ENCODE data around the gene CPED1.
"Not testable (repeated sequence)": the region's sequence is repeated elsewhere in the genome, so short reads cannot be mapped to it uniquely, and the experiment has no call there.

Gene CPED1

GRCh38 chr7:121054925-121055324 lies 66.4 kb downstream of the CPED1 start:
- Histone ChIP-seq H3K27me3 (ENCODE audit: insufficient read depth, low read length) (no peaks in the 10 kb centered on the region), H3K4me1 (ENCODE audit: control insufficient read depth, insufficient read depth, low read length, unreplicated experiment) (peaks cover 10% of the 10 kb centered on the region), H2AFZ (ENCODE audit: low read length, unreplicated experiment) (no peak overlapping the region), H3K4me3 (ENCODE audit: low read depth, low read length) (no peak overlapping the region), H3K79me2 (ENCODE audit: control insufficient read depth, insufficient read depth, low read length, unreplicated experiment) (no peaks in the 10 kb centered on the region), H3K27ac (ENCODE audit: low read depth, low read length) (no peak overlapping the region), H3K36me3 (ENCODE audit: insufficient read depth, low read length) (0 out of 2 replicates have a peak, but pooled peaks cover 5% of the 10 kb centered on the region)

DNA sequence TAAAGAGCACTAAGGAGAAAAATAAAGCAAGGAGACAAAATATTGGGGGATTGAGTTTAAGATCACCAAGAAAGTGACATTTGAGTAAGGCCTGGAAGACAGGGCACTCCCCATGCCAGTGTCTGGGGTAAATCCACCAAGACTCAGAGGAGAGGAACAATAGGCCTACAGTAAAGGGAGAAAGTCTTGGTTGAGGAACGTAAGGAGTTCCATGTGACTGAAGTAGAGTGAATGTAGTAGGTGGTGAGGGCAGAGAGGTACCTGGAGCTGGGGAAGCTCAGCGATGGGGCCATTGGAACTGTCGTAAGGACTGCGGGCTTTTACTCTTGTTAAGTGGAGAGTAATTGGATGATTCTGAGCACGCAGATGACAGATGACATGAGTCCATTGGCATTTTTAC lies 69.4 kb downstream of the CPED1 start:
- Histone ChIP-seq H2AFZ (ENCODE audit: low read length, unreplicated experiment) (no peak overlapping the region), H3K4me1 (ENCODE audit: control insufficient read depth, insufficient read depth, low read length, unreplicated experiment) (peaks cover 7% of the 10 kb centered on the region), H3K36me3 (ENCODE audit: insufficient read depth, low read length) (no peaks in the 10 kb centered on the region), H3K79me2 (ENCODE audit: control insufficient read depth, insufficient read depth, low read length, unreplicated experiment) (no peaks in the 10 kb centered on the region), H3K27me3 (ENCODE audit: insufficient read depth, low read length) (no peaks in the 10 kb centered on the region), H3K4me3 (ENCODE audit: low read depth, low read length) (no peak overlapping the region), H3K27ac (ENCODE audit: low read depth, low read length) (no peak overlapping the region)

GRCh38 chr7:121058975-121059374 lies 70.5 kb downstream of the CPED1 start:
- Histone ChIP-seq H3K4me3 (ENCODE audit: low read depth, low read length) (no peak overlapping the region), H3K27ac (ENCODE audit: low read depth, low read length) (no peak overlapping the region), H3K79me2 (ENCODE audit: control insufficient read depth, insufficient read depth, low read length, unreplicated experiment) (no peaks in the 10 kb centered on the region), H3K4me1 (ENCODE audit: control insufficient read depth, insufficient read depth, low read length, unreplicated experiment) (peaks cover 7% of the 10 kb centered on the region), H3K27me3 (ENCODE audit: insufficient read depth, low read length) (no peaks in the 10 kb centered on the region), H3K36me3 (ENCODE audit: insufficient read depth, low read length) (no peaks in the 10 kb centered on the region), H2AFZ (ENCODE audit: low read length, unreplicated experiment) (no peak overlapping the region)

DNA sequence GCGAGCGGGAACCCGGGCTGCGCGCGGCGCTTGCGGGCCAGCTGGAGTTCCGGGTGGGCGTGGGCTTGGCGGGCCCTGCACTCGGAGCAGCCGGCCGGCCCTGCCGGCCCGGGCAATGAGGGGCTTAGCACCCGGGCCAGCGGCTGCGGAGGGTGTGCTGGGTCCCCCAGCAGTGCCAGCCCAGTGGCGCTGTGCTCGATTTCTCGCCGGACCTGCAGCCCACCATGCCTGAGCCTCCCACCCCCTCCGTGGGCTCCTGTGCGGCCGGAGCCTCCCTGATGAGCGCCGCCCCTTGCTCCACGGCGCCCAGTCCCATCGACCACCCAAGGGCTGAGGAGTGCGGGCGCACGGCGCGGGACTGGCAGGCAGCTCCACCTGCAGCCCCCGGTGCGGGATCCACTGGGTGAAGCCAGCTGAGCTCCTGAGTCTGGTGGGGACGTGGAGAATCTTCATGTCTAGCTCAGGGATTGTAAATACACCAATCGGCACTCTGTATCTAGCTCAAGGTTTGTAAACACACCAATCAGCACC lies 71.5 kb downstream of the CPED1 start:
- not testable (repeated sequence) for H3K27ac ChIP-seq (ENCODE audit: low read depth, low read length); H3K27me3 ChIP-seq (ENCODE audit: insufficient read depth, low read length); H3K36me3 ChIP-seq (ENCODE audit: insufficient read depth, low read length); H3K79me2 ChIP-seq (ENCODE audit: control insufficient read depth, insufficient read depth, low read length, unreplicated experiment); H3K4me3 ChIP-seq (ENCODE audit: low read depth, low read length); H3K4me1 ChIP-seq (ENCODE audit: control insufficient read depth, insufficient read depth, low read length, unreplicated experiment); H2AFZ ChIP-seq (ENCODE audit: low read length, unreplicated experiment)

GRCh38 chr7:121061677-121062582 lies 73.4 kb downstream of the CPED1 start:
- H3K27me3 ChIP-seq (ENCODE audit: insufficient read depth, low read length): no peaks in the 10 kb centered on the region
- H3K36me3 ChIP-seq (ENCODE audit: insufficient read depth, low read length): no peaks in the 10 kb centered on the region
- no peak overlapping the region for H3K27ac ChIP-seq (ENCODE audit: low read depth, low read length)
- H2AFZ ChIP-seq (ENCODE audit: low read length, unreplicated experiment): no peak overlapping the region
- H3K4me1 ChIP-seq (ENCODE audit: control insufficient read depth, insufficient read depth, low read length, unreplicated experiment): no peaks in the 10 kb centered on the region
- H3K4me3 ChIP-seq (ENCODE audit: low read depth, low read length): no peak overlapping the region
- H3K79me2 ChIP-seq (ENCODE audit: control insufficient read depth, insufficient read depth, low read length, unreplicated experiment): no peaks in the 10 kb centered on the region

DNA sequence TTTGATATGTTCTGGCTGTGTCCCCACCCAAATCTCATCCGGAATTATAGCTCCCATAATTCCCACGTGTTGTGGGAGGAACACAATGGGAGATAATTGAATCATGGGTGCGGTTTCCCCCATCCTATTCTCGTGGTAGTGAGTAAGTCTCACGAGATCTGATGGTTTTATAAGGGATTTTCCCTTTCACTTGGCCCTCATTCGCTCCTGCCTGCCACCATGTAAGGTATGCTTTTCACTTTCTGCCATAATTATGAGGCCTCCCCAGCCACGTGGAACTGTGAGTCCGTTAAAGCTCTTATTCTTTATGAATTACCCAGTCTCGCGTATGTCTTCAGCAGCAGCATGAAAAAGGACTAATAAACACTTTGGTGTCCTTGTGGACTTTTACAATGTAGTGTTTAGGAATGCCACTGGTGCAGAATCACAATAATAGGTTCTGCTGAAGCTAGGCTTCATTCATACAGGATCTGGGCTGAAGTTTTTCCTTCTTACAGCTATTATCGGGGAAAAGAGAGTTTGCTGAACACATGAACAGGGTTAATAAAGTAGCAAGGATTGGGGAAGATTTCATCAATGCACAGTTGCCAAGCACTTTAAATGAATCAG lies 74.3 kb downstream of the CPED1 start:
- no peaks in the 10 kb centered on the region for H3K4me1 ChIP-seq (ENCODE audit: control insufficient read depth, insufficient read depth, low read length, unreplicated experiment)
- H3K27me3 ChIP-seq (ENCODE audit: insufficient read depth, low read length): no peaks in the 10 kb centered on the region
- H3K79me2 ChIP-seq (ENCODE audit: control insufficient read depth, insufficient read depth, low read length, unreplicated experiment): no peaks in the 10 kb centered on the region
- no peak overlapping the region for H3K4me3 ChIP-seq (ENCODE audit: low read depth, low read length)
- no peak overlapping the region for H2AFZ ChIP-seq (ENCODE audit: low read length, unreplicated experiment)
- no peak overlapping the region for H3K27ac ChIP-seq (ENCODE audit: low read depth, low read length)
- no peaks in the 10 kb centered on the region for H3K36me3 ChIP-seq (ENCODE audit: insufficient read depth, low read length)

- H3K79me2 ChIP-seq (ENCODE audit: control insufficient read depth, insufficient read depth, low read length, unreplicated experiment); H3K36me3 ChIP-seq (ENCODE audit: insufficient read depth, low read length): not testable (repeated sequence)
These were observed 79.2 kb downstream of the CPED1 start for GRCh38 chr7:121067717-121068116.

DNA sequence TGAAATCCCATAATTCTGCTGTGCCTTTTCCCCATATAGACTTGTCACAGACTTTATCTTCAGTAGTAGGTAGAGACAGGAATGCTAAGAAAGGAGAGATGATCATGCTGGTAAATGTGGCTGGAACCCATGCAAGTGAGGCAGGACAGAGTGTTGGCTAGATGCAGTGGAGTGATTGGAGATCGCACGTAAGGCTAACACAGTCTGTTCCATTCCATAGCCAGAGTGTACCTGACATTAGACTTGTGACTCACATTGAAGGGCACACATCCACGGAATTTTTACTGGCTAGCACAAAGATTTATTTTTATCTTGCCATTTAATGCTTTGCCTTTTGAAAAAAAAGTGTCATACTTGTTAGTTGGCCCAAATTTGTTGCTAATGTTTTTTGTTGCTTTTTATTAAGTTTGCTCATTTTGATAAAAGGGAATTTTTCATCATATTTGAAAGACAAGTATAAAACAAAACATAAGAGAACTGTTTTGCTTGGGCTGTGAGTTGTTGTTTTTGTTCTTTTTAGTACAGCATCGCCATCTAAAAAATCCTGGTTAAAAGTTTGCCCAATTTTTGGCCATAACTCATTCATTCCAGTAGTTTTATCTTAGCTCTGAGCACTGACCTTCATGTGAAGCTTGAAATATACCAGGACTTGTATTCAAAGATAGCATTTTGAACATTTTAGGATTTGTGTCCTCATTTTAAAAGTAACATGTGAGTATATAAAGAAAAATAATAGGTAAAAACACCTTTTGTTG lies 81.0 kb downstream of the CPED1 start:
- Histone ChIP-seq H3K4me3 (ENCODE audit: low read depth, low read length) (no peak overlapping the region), H3K79me2 (ENCODE audit: control insufficient read depth, insufficient read depth, low read length, unreplicated experiment) (no peaks in the 10 kb centered on the region), H3K27ac (ENCODE audit: low read depth, low read length) (no peak overlapping the region), H3K36me3 (ENCODE audit: insufficient read depth, low read length) (no peaks in the 10 kb centered on the region), H3K27me3 (ENCODE audit: insufficient read depth, low read length) (no peaks in the 10 kb centered on the region), H3K4me1 (ENCODE audit: control insufficient read depth, insufficient read depth, low read length, unreplicated experiment) (peaks cover 14% of the 10 kb centered on the region), H2AFZ (ENCODE audit: low read length, unreplicated experiment) (no peak overlapping the region)

More at GRCh38 chr7:121067717-121068116, 79.2 kb downstream of the CPED1 start:
- not testable (repeated sequence) for H3K4me3 ChIP-seq (ENCODE audit: low read depth, low read length); H2AFZ ChIP-seq (ENCODE audit: low read length, unreplicated experiment); H3K27me3 ChIP-seq (ENCODE audit: insufficient read depth, low read length); H3K27ac ChIP-seq (ENCODE audit: low read depth, low read length)
- H3K4me1 ChIP-seq (ENCODE audit: control insufficient read depth, insufficient read depth, low read length, unreplicated experiment): peaks cover 10% of the 10 kb centered on the region

DNA sequence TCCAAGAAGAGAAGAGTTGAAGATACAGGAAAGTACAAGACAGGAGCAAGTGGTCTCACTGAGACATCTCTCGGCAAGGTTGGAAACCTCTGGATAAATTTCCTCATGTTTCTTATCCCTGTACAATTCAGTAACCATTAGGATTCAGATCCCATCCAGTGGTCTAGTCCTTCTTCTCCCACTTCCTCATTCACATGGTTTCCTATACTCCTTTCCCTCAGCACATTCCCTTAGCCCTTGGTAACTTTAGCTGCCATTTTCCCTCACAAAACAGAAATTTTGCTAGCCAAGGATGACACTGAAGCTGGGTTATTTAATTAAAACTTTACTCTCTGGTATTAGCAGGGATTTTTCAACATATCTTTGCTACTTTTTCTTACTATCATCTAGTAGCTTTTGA lies 82.6 kb downstream of the CPED1 start:
- Histone ChIP-seq H3K4me3 (ENCODE audit: low read depth, low read length) (no peak overlapping the region), H3K27me3 (ENCODE audit: insufficient read depth, low read length) (no peaks in the 10 kb centered on the region), H3K79me2 (ENCODE audit: control insufficient read depth, insufficient read depth, low read length, unreplicated experiment) (no peaks in the 10 kb centered on the region), H3K27ac (ENCODE audit: low read depth, low read length) (no peak overlapping the region), H2AFZ (ENCODE audit: low read length, unreplicated experiment) (no peak overlapping the region), H3K4me1 (ENCODE audit: control insufficient read depth, insufficient read depth, low read length, unreplicated experiment) (peaks cover 17% of the 10 kb centered on the region), H3K36me3 (ENCODE audit: insufficient read depth, low read length) (no peaks in the 10 kb centered on the region)

DNA sequence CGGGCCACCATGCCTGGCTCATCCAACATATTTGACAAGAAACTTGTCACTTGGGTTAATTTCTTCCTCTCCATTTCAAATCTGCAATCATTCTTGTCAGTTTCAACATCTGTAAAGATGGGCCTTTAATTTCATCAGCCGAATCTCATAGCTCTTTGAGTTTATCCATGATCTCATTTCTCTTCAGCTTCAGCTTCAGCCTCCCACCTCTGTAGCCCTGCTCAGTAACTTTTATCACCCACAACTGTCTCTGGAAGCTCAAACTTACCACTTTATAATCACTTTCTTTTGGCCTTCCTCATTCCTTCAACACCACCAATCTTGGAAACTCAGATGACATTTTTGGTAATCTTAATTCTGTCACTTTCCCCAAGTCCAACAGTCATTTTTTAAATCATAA lies 83.2 kb downstream of the CPED1 start:
- Histone ChIP-seq H3K79me2 (ENCODE audit: control insufficient read depth, insufficient read depth, low read length, unreplicated experiment) (no peaks in the 10 kb centered on the region), H2AFZ (ENCODE audit: low read length, unreplicated experiment) (no peak overlapping the region), H3K4me1 (ENCODE audit: control insufficient read depth, insufficient read depth, low read length, unreplicated experiment) (peaks cover 22% of the 10 kb centered on the region), H3K36me3 (ENCODE audit: insufficient read depth, low read length) (no peaks in the 10 kb centered on the region), H3K4me3 (ENCODE audit: low read depth, low read length) (no peak overlapping the region), H3K27me3 (ENCODE audit: insufficient read depth, low read length) (no peaks in the 10 kb centered on the region), H3K27ac (ENCODE audit: low read depth, low read length) (no peak overlapping the region)

Measured in ACC112 (cell line).